H1 (cell line): ENCODE data around the gene PI4KA. TPM values are rescaled to one million over a fixed set of nuclear protein-coding genes. Genes with fewer than 3 reads are reported as not detected.

ENCODE experiments used
- CBX8 ChIP-seq: fragments of 300-800, 300-1000 bp; sonication (generic); IDR thresholded peaks from 2 replicates; pipeline ENCODE4 v1.7.1; 2016; ENCODE audit warnings: low read depth, low read length, borderline replicate concordance
- JUND ChIP-seq: IDR thresholded peaks from 2 replicates; pipeline ENCODE4 v1.6.1; 2011; ENCODE audit warnings: mild to moderate bottlenecking, improper control_type of control experiment, low read length
- RNF2 ChIP-seq: fragments of 200-900, 300-1000 bp; sonication (generic); IDR thresholded peaks from 2 replicates; pipeline ENCODE4 v1.7.1; 2016; ENCODE audit warnings: borderline replicate concordance, low read depth, mild to moderate bottlenecking, antibody characterized with exemption, low read length; ENCODE audit not compliant: poor library complexity, severe bottlenecking; ENCODE audit errors: missing control alignments
- SP1 ChIP-seq: IDR thresholded peaks from 2 replicates; pipeline ENCODE4 v1.6.1; 2011; ENCODE audit warnings: low read depth, low read length
- polyA plus RNA-seq, 7 experiments: library from polyadenylated mRNA; depleted of rRNA in 3 of 7; stranded (reverse) in 5 of 7; unstranded in 2 of 7; fragments of >200 nt in 5 of 7; fragments of 200-250 nt in 2 of 7; gene quantifications; 1 replicate in 5 of 7; 2 replicates in 1 of 7; 4 replicates in 1 of 7; pipeline versions ENCODE4 v1.2.1 to v1.2.3, GENCODE V29; 2011 to 2013; ENCODE audit warnings: missing spikeins in 2 of 7, mixed read lengths in 2 of 7
- total RNA-seq: library from RNA; stranded (reverse); fragmentation: NEBNext Ultra II Directional; extraction: Animal tissue kit (Norgen Biotek cat#: 25700); gene quantifications from 2 replicates; pipeline ENCODE4 v1.2.1, GENCODE V29; 2021

PI4KA gene
- total and polyA plus RNA-seq, 2 of the 8 experiments (the other 6 are each of a cell fraction or from before 2014, with no cell fraction given), result 22.5 to 37.7 TPM

GRCh38 chr22:20724676-20725454 lies 133.7 kb downstream of the PI4KA start (continued):
- TF ChIP-seq RNF2 (no peak), JUND (no peak), SP1 (no peak), CBX8 (no peak)
